Measurements from ENCODE around the gene PDIA4. TPM values are rescaled to one million over a fixed set of nuclear protein-coding genes. Genes with fewer than 3 reads are reported as not detected.
A peak's percentile ranks its signal among the peaks of the same experiment; 100 is the strongest.
"Not testable (repeated sequence)": the region's sequence is repeated elsewhere in the genome, so short reads cannot be mapped to it uniquely, and the experiment has no call there.

PDIA4 gene
- total RNA-seq, 3 donors from 2014 or later (not counting 1 experiment from before 2014, with no cell fraction given) = 54.0 to 82.0 (median 62.7) TPM

DNA sequence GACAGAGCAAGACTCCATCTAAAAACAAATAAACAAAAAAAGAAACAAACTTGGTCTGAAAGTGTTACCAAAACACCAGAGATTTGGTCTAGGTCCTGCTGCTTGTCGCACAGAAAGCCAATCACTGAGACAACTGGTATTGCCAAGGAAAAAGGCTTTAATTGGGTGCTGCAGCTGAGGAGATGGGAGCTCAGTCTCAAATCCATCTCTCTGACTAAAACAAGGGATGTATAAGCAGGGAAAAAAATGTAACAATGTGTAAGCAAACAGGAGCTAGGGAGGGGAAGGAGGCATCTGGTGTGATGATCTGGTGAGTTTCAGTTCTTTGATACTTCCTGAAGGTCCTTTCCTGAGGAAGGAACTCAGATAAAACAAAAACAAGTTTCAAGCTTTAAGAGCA lies 8.4 kb upstream of the PDIA4 start:
- H3K4me3 Mint-ChIP-seq = peak overlapping the region; percentile 41
- Histone ChIP-seq H3K27ac (ENCODE audit: low read length) (no peak overlapping the region), H3K9me3 (ENCODE audit: control insufficient read depth, insufficient read depth, low read length) (peaks cover 2% of the 10 kb centered on the region), H3K36me3 (ENCODE audit: control insufficient read depth, insufficient read depth, low read length) (no peaks in the 10 kb centered on the region), H3K27me3 (ENCODE audit: control insufficient read depth, insufficient read depth, low read length) (peaks cover 2% of the 10 kb centered on the region), H3K4me1 (ENCODE audit: control insufficient read depth, insufficient read depth, low read length) (no peaks in the 10 kb centered on the region), H3K4me3 (ENCODE audit: low read length) (no peak overlapping the region)
- H3K36me3 Mint-ChIP-seq = no peaks in the 10 kb centered on the region
- H3K27ac Mint-ChIP-seq = no peak overlapping the region
- WGBS (ENCODE audit: insufficient coverage) = 100% methylated on average over 1 of the region's 1 CpG
- peaks cover 0 to 8% of the 10 kb centered on the region in 2 donors for H3K27me3 Mint-ChIP-seq (ENCODE audit: low read depth in 2 of 2)
- ATAC-seq (peak in 1 of 3 donors; percentile 7), DNase-seq (no peak)
- intact Hi-C loops (cut with micrococcal nuclease) = no loop called here
- TF ChIP-seq, protein P1, sequence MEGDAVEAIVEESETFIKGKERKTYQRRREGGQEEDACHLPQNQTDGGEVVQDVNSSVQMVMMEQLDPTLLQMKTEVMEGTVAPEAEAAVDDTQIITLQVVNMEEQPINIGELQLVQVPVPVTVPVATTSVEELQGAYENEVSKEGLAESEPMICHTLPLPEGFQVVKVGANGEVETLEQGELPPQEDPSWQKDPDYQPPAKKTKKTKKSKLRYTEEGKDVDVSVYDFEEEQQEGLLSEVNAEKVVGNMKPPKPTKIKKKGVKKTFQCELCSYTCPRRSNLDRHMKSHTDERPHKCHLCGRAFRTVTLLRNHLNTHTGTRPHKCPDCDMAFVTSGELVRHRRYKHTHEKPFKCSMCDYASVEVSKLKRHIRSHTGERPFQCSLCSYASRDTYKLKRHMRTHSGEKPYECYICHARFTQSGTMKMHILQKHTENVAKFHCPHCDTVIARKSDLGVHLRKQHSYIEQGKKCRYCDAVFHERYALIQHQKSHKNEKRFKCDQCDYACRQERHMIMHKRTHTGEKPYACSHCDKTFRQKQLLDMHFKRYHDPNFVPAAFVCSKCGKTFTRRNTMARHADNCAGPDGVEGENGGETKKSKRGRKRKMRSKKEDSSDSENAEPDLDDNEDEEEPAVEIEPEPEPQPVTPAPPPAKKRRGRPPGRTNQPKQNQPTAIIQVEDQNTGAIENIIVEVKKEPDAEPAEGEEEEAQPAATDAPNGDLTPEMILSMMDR (IDR thresholded peaks at IDR 0.05) = no peak
- peaks cover 11 to 15% of the 10 kb centered on the region in 2 donors for H3K4me1 Mint-ChIP-seq
- no peaks in the 10 kb centered on the region for H3K9me3 Mint-ChIP-seq

DNA sequence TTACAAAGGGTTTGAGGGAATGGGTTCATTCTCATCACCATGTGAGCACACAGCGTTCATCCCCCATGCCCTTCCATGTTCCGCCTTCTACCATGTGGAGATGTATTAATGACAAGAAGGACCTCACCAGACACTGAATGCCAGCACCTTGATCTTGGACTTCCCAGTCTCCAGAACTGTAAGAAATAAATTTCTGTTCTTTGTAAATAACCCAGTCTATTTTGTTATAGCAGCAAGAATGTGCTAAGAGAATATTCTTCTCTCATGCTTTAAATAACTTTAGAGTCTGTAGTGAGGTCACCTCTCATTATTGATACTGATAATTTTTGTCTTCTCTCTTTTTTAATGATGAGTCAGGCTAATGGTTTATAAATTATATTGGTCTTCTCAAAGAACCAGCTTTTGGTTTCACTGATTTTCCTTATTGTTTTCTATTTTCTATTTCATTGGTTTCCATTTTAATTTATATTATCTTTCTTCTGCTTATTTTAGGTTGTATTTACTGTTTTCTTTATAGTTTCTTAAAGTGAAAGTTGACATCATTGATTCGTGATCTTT lies 3.1 kb upstream of the PDIA4 start:
- DNase-seq (no peak), ATAC-seq (no peak)
- no peak overlapping the region for H3K4me3 Mint-ChIP-seq
- H3K27ac ChIP-seq (ENCODE audit: low read length) = no peak overlapping the region
- peaks cover 17% of the 10 kb centered on the region for H3K4me1 ChIP-seq (ENCODE audit: control insufficient read depth, insufficient read depth, low read length)
- H3K9me3 Mint-ChIP-seq = no peaks in the 10 kb centered on the region
- intact Hi-C loops (cut with micrococcal nuclease) = no loop called here
- no CpG with 5 or more reads among the region's 3 CpGs for WGBS (ENCODE audit: insufficient coverage)
- no peaks in the 10 kb centered on the region for H3K36me3 ChIP-seq (ENCODE audit: control insufficient read depth, insufficient read depth, low read length)
- H3K4me3 ChIP-seq (ENCODE audit: low read length) = no peak overlapping the region
- H3K27me3 ChIP-seq (ENCODE audit: control insufficient read depth, insufficient read depth, low read length) = peaks cover 2% of the 10 kb centered on the region
- no peaks in the 10 kb centered on the region for H3K9me3 ChIP-seq (ENCODE audit: control insufficient read depth, insufficient read depth, low read length)
- peaks cover 0 to 3% of the 10 kb centered on the region in 2 donors for H3K27me3 Mint-ChIP-seq (ENCODE audit: low read depth in 2 of 2)
- TF ChIP-seq, protein P1 (IDR thresholded peaks at IDR 0.05) = no peak
- peaks cover 20 to 28% of the 10 kb centered on the region in 2 donors for H3K4me1 Mint-ChIP-seq
- no peaks in the 10 kb centered on the region for H3K36me3 Mint-ChIP-seq
- H3K27ac Mint-ChIP-seq = no peak overlapping the region

DNA sequence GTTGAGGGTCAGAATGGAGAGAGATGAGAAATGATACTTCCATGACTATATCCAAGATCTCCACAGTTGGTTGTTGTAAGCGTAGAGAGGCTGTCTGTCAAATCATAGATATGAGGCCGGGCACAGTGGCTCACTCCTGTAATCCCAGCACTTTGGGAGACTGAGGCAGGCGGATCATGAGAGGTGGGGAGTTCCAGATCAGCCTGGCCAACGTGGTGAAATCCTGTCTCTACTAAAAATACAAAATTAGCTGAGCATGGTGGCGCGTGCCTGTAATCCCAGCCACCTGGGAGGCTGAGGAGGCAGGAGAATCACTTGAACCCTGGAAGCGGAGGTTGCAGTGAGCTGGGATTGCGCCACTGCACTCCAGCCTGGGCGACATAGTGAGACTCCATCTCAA lies 2.1 kb upstream of the PDIA4 start:
- peaks cover 30 to 36% of the 10 kb centered on the region in 2 donors for H3K4me1 Mint-ChIP-seq
- H3K27me3 Mint-ChIP-seq (ENCODE audit: low read depth in 2 of 2); H3K36me3 ChIP-seq (ENCODE audit: control insufficient read depth, insufficient read depth, low read length); H3K27ac Mint-ChIP-seq; H3K27ac ChIP-seq (ENCODE audit: low read length); H3K36me3 Mint-ChIP-seq; H3K9me3 Mint-ChIP-seq; H3K27me3 ChIP-seq (ENCODE audit: control insufficient read depth, insufficient read depth, low read length); DNase-seq; H3K4me3 Mint-ChIP-seq; ATAC-seq; H3K4me3 ChIP-seq (ENCODE audit: low read length); H3K9me3 ChIP-seq (ENCODE audit: control insufficient read depth, insufficient read depth, low read length); intact Hi-C loops (cut with micrococcal nuclease): not testable (repeated sequence)
- 96% methylated on average over 9 of the region's 9 CpGs for WGBS (ENCODE audit: insufficient coverage)
- peaks cover 18% of the 10 kb centered on the region for H3K4me1 ChIP-seq (ENCODE audit: control insufficient read depth, insufficient read depth, low read length)

DNA sequence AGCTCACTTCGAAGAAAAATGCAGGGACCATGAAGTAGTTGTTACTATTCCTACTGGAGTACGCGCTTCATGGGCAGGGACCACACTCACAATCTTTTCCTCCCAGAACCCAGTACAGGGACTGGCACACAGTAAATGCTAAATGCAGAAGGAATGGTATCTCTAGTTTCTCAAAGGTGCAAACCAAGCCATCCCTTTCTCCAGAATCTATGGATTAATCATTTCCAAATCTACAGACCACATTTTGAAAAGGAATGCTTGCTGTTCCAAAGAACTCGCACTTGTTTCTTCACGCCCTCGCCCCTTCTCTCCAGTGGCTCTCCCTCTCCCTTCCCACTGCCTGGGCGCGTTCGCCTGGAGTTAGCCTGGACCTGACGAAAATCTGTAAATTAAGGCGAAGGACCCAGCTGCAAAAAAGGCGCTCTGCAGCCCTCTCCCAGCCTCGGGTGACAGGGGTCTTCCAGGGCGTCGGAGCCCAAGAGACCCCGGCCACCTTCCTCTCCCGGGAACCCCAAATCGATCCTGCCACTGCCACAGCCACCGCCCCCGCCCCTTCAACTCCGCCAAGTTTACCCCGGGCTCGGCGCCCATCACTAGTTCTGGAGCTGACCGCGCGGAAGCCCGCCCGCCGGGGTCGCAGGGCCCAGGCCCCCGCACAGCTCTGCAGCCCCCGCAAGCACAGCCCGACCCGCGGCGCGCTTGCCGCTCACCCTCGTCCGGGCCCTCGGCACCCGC lies 527 bp downstream of the PDIA4 start:
- no peaks in the 10 kb centered on the region for H3K36me3 Mint-ChIP-seq
- H3K9me3 Mint-ChIP-seq = no peaks in the 10 kb centered on the region
- Histone ChIP-seq H3K9me3 (ENCODE audit: control insufficient read depth, insufficient read depth, low read length) (no peaks in the 10 kb centered on the region), H3K4me3 (ENCODE audit: low read length) (peak overlapping the region; percentile 64), H3K27ac (ENCODE audit: low read length) (peak overlapping the region; percentile 60), H3K4me1 (ENCODE audit: control insufficient read depth, insufficient read depth, low read length) (peaks cover 18% of the 10 kb centered on the region), H3K36me3 (ENCODE audit: control insufficient read depth, insufficient read depth, low read length) (peaks cover 3% of the 10 kb centered on the region), H3K27me3 (ENCODE audit: control insufficient read depth, insufficient read depth, low read length) (no peaks in the 10 kb centered on the region)
- under 1% methylated on average over 43 of the region's 43 CpGs for WGBS (ENCODE audit: insufficient coverage)
- peak overlapping the region; percentile 89 to 94 for H3K27ac Mint-ChIP-seq
- TF ChIP-seq, protein P1 (IDR thresholded peaks at IDR 0.05) = no peak
- DNase-seq (peak in 1 of 2 donors; percentile 24), ATAC-seq (no peak)
- intact Hi-C loops (cut with micrococcal nuclease) = loop anchor here (1.0 to 5.0 kb wide), 5 partner anchors 22 to 143 kb away; partner anchors contain the start of genes EZH2, ZNF398 and ZNF786
- peaks cover 44 to 50% of the 10 kb centered on the region in 2 donors for H3K4me1 Mint-ChIP-seq
- H3K27me3 Mint-ChIP-seq (ENCODE audit: low read depth in 2 of 2) = peaks cover 0 to 3% of the 10 kb centered on the region in 2 donors
- H3K4me3 Mint-ChIP-seq = peak overlapping the region; percentile 93

All from natural killer cell (primary cell).